HG03457 (cell line): ENCODE results near the gene ANKRD36C.
"Not testable (repeated sequence)": the region's sequence is repeated elsewhere in the genome, so short reads cannot be mapped to it uniquely, and the experiment has no call there.

Source experiments
- ATAC-seq: cut with Tn5 transposase; IDR thresholded peaks from one replicate; pipeline ENCODE4 v1.9.1; 2021; ENCODE audit warnings: moderate number of reproducible peaks; ENCODE audit not compliant: unreplicated experiment

ANKRD36C gene

DNA sequence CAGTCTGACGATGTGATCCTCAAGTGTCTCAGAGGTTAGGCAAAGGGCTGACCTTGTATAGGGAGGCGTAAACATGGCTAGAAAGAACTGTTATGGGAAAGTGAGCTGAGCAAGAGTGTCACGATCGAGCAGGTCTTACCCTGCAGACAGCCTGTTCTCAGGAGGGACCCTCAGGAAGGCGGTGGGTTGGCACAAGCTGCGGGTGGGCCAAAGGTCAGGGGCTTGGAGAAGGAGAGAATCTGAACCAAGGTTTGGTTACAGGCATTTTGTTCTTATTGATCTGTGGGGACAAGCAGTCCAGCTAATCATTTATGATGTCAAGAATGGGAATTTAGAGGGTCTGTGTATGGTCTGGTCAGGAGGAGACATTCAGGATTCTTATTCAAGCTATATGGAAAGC, 16.4 kb upstream of the ANKRD36C start:
- not testable (repeated sequence) for ATAC-seq

- ATAC-seq: not testable (repeated sequence)
Observed at GRCh38 chr2:96006248-96006647, 14.6 kb upstream of the ANKRD36C start.

GRCh38 chr2:95992520-95993272, 1.1 kb upstream of the ANKRD36C start:
- not testable (repeated sequence) for ATAC-seq

DNA sequence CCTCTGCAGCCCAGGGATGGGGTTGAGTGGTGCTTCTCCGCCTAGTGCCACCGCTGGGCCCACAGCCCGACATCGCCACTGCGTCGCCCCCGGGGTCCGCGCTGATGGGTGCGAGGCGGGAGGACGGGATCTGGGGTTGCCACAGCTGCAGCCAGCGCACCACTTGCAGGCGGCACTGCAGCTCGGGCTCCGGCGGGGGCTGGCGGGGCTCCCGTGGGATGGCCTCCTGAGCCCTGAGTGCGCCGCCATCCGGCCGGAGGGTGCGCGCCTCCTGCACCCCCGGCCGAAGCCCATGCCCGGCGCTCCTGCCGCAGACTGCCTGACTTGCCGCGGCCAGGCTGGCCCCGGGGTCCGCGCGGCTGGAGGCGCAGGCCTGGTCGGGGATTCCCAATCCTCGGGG, 478 bp upstream of the ANKRD36C start:
- ATAC-seq: peak; percentile 33

- ATAC-seq: not testable (repeated sequence)
Observed at GRCh38 chr2:95990884-95991283, 740 bp downstream of the ANKRD36C start.

- ATAC-seq: not testable (repeated sequence)
Observed at GRCh38 chr2:95951662-95952061, 40.0 kb downstream of the ANKRD36C start.

DNA sequence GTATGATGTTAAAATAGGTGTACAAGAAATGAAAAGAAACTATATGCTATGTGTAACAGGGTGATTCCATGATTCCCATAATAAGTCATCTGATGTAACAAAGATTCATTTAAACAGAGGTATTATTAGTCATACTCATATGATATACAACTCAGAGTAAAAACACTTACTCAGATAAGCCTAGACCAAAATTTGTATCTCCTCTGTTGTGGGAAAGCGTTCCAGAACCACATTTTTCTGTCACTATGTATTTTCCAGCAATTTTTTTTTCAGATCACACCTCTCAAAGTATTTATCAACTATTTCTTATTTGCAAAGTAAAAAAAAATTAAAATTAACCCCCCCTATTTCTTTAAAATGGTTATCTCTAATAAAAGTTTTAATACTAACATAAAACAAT, 43.6 kb downstream of the ANKRD36C start:
- ATAC-seq: not testable (repeated sequence)

- ATAC-seq: not testable (repeated sequence)
Observed at GRCh38 chr2:95939947-95940346, 51.7 kb downstream of the ANKRD36C start.

DNA sequence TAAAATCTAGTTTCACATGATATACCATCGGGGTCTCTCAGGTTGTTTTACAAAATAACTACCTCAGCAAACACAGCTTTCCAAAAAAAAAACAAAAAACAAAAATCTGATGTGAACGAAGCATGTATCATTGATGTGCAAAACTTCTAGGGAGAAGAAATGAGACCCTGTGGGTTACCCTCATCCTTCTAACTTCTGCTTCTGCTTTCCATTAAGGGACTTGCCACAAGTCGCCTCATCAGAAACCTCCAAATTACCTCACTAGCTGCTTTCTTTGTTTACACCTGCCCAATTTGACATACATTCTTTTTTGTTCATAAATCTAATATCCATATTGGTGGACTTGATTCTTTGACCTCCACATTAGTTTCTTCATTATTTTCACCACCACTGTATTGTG, 60.9 kb downstream of the ANKRD36C start:
- ATAC-seq: not testable (repeated sequence)

DNA sequence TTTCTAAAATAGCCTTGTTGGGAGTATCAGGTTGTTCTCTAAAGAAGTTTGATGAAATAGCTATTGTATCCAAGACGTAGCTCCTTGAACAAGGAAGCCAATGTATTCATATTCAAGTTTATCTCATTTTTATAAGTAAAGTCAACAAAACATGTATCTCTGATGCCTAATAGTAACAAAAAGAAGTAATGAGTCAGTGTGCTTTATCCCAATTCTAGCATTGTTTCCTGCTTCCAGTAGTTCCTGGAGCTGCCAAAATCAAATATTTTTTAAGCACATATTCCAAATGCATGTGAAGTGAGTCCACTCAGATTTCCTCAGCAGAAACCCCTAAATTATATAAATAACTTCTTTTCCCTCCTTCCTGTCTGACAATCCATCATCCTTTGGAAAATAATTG, 74.6 kb downstream of the ANKRD36C start:
- ATAC-seq: not testable (repeated sequence)

- not testable (repeated sequence) for ATAC-seq
Observed at GRCh38 chr2:95915131-95915530, 76.5 kb downstream of the ANKRD36C start.

DNA sequence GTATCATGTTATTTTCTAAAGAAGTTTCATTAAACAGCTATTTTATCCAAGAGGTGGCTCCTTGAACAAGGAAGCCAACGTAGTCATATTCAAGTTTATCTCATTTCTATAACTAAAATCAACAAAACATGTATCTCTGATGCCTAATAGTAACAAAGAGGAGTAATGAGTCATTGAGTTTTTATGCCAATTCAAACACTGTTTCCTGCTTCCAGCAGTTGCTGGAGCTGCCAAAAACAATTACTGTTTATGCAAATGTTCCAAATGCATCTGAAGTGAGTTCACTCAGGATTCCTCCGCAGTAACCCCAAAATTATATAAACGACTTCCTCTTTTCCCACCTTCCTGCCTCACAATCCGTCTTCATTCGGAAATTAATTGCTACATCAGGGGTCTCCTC, 80.2 kb downstream of the ANKRD36C start:
- not testable (repeated sequence) for ATAC-seq

- ATAC-seq: not testable (repeated sequence)
Observed at GRCh38 chr2:95894443-95894842, 97.2 kb downstream of the ANKRD36C start.

DNA sequence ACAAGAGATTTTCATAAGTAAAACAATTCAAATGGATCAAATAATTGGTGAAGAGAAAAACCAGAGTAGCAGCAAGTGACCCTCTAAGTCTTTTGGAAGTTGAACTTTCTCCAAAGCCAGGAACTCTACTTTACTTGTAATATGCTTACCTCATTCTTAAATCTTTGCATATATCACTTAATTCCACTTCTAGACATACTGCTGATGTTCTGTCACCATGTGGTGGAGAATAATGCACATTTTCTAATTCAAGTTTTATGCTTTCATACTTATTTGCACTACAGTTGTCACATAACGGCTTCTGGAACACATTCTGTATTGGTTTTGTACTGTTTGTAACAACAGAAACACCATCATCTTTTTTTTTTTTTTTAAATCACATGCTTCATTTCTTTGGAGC, 123.7 kb downstream of the ANKRD36C start:
- not testable (repeated sequence) for ATAC-seq

- not testable (repeated sequence) for ATAC-seq
Observed at GRCh38 chr2:95867047-95867677, 124.5 kb downstream of the ANKRD36C start.

GRCh38 chr2:95862121-95862520, 129.5 kb downstream of the ANKRD36C start:
- ATAC-seq: not testable (repeated sequence)

GRCh38 chr2:95836151-95836550, 155.5 kb downstream of the ANKRD36C start:
- ATAC-seq: no peak

- not testable (repeated sequence) for ATAC-seq
Observed at GRCh38 chr2:95834077-95835013, 157.3 kb downstream of the ANKRD36C start.

DNA sequence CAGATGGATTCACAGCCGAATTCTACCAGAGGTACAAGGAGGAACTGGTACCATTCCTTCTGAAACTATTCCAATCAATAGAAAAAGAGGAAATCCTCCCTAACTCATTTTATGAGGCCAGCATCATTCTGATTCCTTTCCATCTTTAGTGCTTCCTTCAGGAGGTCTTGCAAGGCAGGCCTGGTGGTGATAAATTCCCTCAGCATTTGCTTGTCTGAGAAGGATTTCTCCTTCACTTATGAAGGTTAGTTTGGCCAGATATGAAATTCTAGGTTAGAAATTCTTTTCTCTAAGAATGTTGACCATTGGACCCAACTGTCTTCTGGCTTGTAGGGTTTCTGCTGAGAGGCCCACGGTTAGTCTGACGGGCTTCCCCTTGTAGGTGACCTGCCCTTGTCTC, 167.4 kb downstream of the ANKRD36C start:
- ATAC-seq: not testable (repeated sequence)

- not testable (repeated sequence) for ATAC-seq
Observed at GRCh38 chr2:95817521-95817920, 174.1 kb downstream of the ANKRD36C start.

DNA sequence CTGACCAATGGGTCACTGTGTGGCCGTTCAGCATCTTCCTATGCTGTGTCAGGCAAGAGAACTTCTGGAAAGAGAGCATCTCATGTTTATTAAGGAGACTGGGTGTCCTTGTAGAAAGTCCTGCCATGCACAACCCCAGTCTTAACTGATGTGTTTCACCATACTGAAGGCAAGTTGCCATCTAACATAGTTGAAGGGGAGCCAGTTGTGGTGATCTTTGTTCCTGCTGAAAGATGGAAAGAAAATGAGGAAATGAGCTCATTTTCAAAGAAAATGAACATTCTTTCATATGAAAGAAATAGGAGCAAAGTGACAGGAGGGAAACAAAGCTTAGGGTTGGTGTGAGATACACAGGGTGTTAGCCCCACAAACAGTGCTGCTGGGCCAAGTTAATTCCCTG, 178.3 kb downstream of the ANKRD36C start:
- not testable (repeated sequence) for ATAC-seq
